Liver (tissue), 9 donors: Measurements from ENCODE around the gene PPP2R5C. TPM values are rescaled to one million over a fixed set of nuclear protein-coding genes. Genes with fewer than 3 reads are reported as not detected.

Experiments used
- DNase-seq: peaks from one replicate; pipeline ENCODE4 v3.0.0-alpha.2; 2017; ENCODE audit warnings: low spot score
- H3K27ac ChIP-seq, 2 donors: one replicate each; pipeline ENCODE4 v1.7.0; 2013; ENCODE audit warnings: inconsistent platforms in 2 of 2, low read length in 2 of 2, control low read depth in 1 of 2, low read depth in 1 of 2, mild to moderate bottlenecking in 1 of 2
- H3K27me3 ChIP-seq, 4 donors: one replicate each; pipeline versions ENCODE4 v1.6.1 to v1.7.0; 2013; ENCODE audit warnings: low read length in 3 of 4, inconsistent platforms in 1 of 4, mild to moderate bottlenecking in 1 of 4, moderate library complexity in 1 of 4; ENCODE audit not compliant: control insufficient read depth in 4 of 4, insufficient read depth in 4 of 4
- H3K36me3 ChIP-seq, 4 donors: one replicate each; pipeline versions ENCODE4 v1.6.1 to v1.7.0; 2013; ENCODE audit warnings: low read length in 3 of 4, mild to moderate bottlenecking in 3 of 4, low read depth in 1 of 4, moderate library complexity in 1 of 4; ENCODE audit not compliant: control insufficient read depth in 4 of 4, insufficient read depth in 3 of 4
- H3K4me1 ChIP-seq, 4 donors: one replicate each; pipeline versions ENCODE4 v1.6.1 to v1.7.0; 2013; ENCODE audit warnings: low read length in 3 of 4, mild to moderate bottlenecking in 3 of 4, moderate library complexity in 1 of 4; ENCODE audit not compliant: control insufficient read depth in 4 of 4, insufficient read depth in 4 of 4
- H3K4me3 ChIP-seq, 3 donors: one replicate each; pipeline versions ENCODE4 v1.6.1 to v1.7.0; 2013; ENCODE audit warnings: low read length in 3 of 3, control low read depth in 1 of 3, low read depth in 1 of 3, mild to moderate bottlenecking in 1 of 3
- H3K9ac ChIP-seq, 2 donors: one replicate each; pipeline ENCODE4 v1.7.0; 2013; ENCODE audit warnings: low read length in 2 of 2, mild to moderate bottlenecking in 2 of 2, moderate library complexity in 2 of 2, control low read depth in 1 of 2, low read depth in 1 of 2
- H3K9me3 ChIP-seq, 4 donors: one replicate each; pipeline versions ENCODE4 v1.6.1 to v1.7.0; 2013; ENCODE audit warnings: low read length in 3 of 4; ENCODE audit not compliant: control insufficient read depth in 4 of 4
- EGR1 ChIP-seq, 2 donors: IDR thresholded peaks; 2 replicates each; pipeline ENCODE4 v1.6.1; 2016 to 2018; ENCODE audit warnings: antibody characterized with exemption in 2 of 2, low read depth in 2 of 2
- FOXA1 ChIP-seq: IDR thresholded peaks from 2 replicates; pipeline ENCODE4 v1.6.1; 2016; ENCODE audit warnings: antibody characterized with exemption
- FOXA2 ChIP-seq: IDR thresholded peaks from 2 replicates; pipeline ENCODE4 v1.6.1; 2016; ENCODE audit warnings: antibody characterized with exemption
- GABPA ChIP-seq, 2 donors: IDR thresholded peaks in 1 of 2; conservative IDR thresholded peaks in 1 of 2; 2 replicates each; pipeline ENCODE4 v1.6.1; 2016; ENCODE audit warnings: antibody characterized with exemption in 2 of 2, mild to moderate bottlenecking in 1 of 2, moderate library complexity in 1 of 2
- HNF4A ChIP-seq, 2 donors: conservative IDR thresholded peaks; 2 replicates each; pipeline ENCODE4 v1.6.1; 2016; ENCODE audit warnings: antibody characterized with exemption in 2 of 2, mild to moderate bottlenecking in 2 of 2
- HNF4G ChIP-seq: IDR thresholded peaks from 2 replicates; pipeline ENCODE4 v1.6.1; 2016; ENCODE audit warnings: antibody characterized with exemption
- JUND ChIP-seq, 2 donors: IDR thresholded peaks; 2 replicates each; pipeline ENCODE4 v1.6.1; 2016; ENCODE audit warnings: antibody characterized with exemption in 2 of 2
- NR2F2 ChIP-seq: IDR thresholded peaks from 2 replicates; pipeline ENCODE4 v1.6.1; 2016; ENCODE audit warnings: antibody characterized with exemption
- RAD21 ChIP-seq, 2 donors: IDR thresholded peaks; 2 replicates each; pipeline ENCODE4 v1.6.1; 2016; ENCODE audit warnings: antibody characterized with exemption in 2 of 2, mild to moderate bottlenecking in 2 of 2
- RXRA ChIP-seq, 2 donors: IDR thresholded peaks; 2 replicates each; pipeline ENCODE4 v1.6.1; 2017 to 2018; ENCODE audit warnings: antibody characterized with exemption in 2 of 2, mild to moderate bottlenecking in 1 of 2
- SP1 ChIP-seq: IDR thresholded peaks from 2 replicates; pipeline ENCODE4 v1.6.1; 2018; ENCODE audit warnings: antibody characterized with exemption, mild to moderate bottlenecking
- TAF1 ChIP-seq: conservative IDR thresholded peaks from 2 replicates; pipeline ENCODE4 v1.6.1; 2016; ENCODE audit warnings: antibody characterized with exemption, mild to moderate bottlenecking
- YY1 ChIP-seq: IDR thresholded peaks from 2 replicates; pipeline ENCODE4 v1.6.1; 2016; ENCODE audit warnings: antibody characterized with exemption, mild to moderate bottlenecking
- WGBS: extraction: QIAGEN DNeasy Blood & Tissue Kit; methylation state at CpG from one replicate; pipeline ENCODE4 v1.1.7; 2013; 5-methylcytosine and 5-hydroxymethylcytosine counted together
- polyA plus RNA-seq, 2 donors: library from polyadenylated mRNA; stranded (reverse) in 1 of 2; unstranded in 1 of 2; fragments of 200-250 nt in 1 of 2; fragments of >200 nt in 1 of 2; fragmentation: Nextera tagmentation in 1 of 2; extraction: Ambion mirVana in 1 of 2; gene quantifications; one replicate each; pipeline versions ENCODE4 v1.2.1 to v1.2.3, GENCODE V29; 2013 to 2015
- total RNA-seq, 2 donors: library from RNA; depleted of rRNA; stranded (reverse); fragments of >200 nt; gene quantifications; one replicate each; pipeline ENCODE4 v1.2.3, GENCODE V29; 2014
- TF ChIP-seq, protein P1 (sequence below): IDR thresholded peaks from 2 replicates; pipeline ENCODE4 v1.6.1; 2016; ENCODE audit warnings: antibody characterized with exemption
- TF ChIP-seq, protein P2 (sequence below): fragments of 150-350 bp; IDR thresholded peaks from 2 replicates; pipeline ENCODE4 v1.5.1; 2017; ENCODE audit warnings: improper control_type of control experiment, low read depth, low read length; ENCODE audit not compliant: missing input control
- TF ChIP-seq, protein P3 (sequence below): IDR thresholded peaks from 2 replicates; pipeline ENCODE4 v1.6.1; 2016; ENCODE audit warnings: antibody characterized with exemption
- TF ChIP-seq, protein P4 (sequence below): IDR thresholded peaks from 2 replicates; pipeline ENCODE4 v1.6.1; 2016; ENCODE audit warnings: antibody characterized with exemption
- TF ChIP-seq, protein P5 (sequence below): IDR thresholded peaks from 2 replicates; pipeline ENCODE4 v1.6.1; 2016; ENCODE audit warnings: antibody characterized with exemption, mild to moderate bottlenecking
- donor health status: healthy.
- donor health status: healthy.
- donor health status: healthy.
- donor health status: healthy.
- donor health status: healthy.

Gene PPP2R5C
- total and polyA plus RNA-seq, 4 donors: 33.5 to 52.3 (median 43.9) TPM

DNA sequence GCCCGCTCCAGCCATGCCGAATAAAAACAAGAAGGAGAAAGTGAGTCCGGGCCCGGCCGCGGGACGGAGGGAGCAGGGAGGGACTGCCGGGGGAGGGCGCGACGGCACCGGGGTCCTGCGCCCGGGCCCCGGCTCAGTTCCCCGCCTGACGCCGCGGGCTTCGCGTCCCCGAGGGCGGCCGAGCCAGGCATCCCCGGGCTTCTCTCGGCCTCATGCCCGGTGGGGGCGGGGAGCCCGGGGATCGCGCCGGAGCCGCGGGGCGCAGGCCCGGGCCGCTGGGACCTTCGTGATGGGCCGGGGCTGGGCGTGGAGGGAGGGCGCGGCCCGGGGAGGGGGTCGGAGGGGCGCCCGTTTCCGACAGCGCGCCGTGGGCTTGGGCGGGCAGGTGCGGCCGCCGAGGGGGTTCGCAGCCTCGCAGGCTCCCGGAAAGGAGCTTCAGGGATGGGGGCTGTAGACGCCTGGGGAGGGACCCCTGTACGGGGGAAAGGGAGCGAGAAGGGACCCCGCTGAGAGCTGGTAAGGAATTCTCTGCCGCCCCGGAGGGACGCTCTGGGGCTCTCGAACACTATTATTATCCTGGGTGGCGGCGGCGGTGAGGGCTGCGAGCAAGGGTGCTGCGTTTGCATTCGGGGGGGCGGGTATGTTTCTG lies 496 bp downstream of the PPP2R5C start:
- H3K4me3 ChIP-seq: peak overlapping the region; percentile 62 to 72 (median 65)
- no peaks in the 10 kb centered on the region for H3K9me3 ChIP-seq
- DNase-seq: peak; percentile 43
- TF ChIP-seq TAF1 (no peak), GABPA (IDR thresholded peaks at IDR 0.05 in 1 of 2, conservative IDR thresholded peaks at IDR 0.05 in 1 of 2) (no peak), JUND (IDR thresholded peaks at IDR 0.05) (no peak), HNF4G (no peak), FOXA1 (no peak), RAD21 (IDR thresholded peaks at IDR 0.05) (no peak), NR2F2 (no peak), YY1 (no peak), RXRA (IDR thresholded peaks at IDR 0.05) (no peak), HNF4A (conservative IDR thresholded peaks at IDR 0.05) (no peak), EGR1 (IDR thresholded peaks at IDR 0.05; ENCODE audit: low read depth in 2 of 2) (no peak), FOXA2 (no peak), SP1 (no peak)
- TF ChIP-seq, protein P1, sequence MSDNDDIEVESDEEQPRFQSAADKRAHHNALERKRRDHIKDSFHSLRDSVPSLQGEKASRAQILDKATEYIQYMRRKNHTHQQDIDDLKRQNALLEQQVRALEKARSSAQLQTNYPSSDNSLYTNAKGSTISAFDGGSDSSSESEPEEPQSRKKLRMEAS: no peak
- TF ChIP-seq, protein P2, sequence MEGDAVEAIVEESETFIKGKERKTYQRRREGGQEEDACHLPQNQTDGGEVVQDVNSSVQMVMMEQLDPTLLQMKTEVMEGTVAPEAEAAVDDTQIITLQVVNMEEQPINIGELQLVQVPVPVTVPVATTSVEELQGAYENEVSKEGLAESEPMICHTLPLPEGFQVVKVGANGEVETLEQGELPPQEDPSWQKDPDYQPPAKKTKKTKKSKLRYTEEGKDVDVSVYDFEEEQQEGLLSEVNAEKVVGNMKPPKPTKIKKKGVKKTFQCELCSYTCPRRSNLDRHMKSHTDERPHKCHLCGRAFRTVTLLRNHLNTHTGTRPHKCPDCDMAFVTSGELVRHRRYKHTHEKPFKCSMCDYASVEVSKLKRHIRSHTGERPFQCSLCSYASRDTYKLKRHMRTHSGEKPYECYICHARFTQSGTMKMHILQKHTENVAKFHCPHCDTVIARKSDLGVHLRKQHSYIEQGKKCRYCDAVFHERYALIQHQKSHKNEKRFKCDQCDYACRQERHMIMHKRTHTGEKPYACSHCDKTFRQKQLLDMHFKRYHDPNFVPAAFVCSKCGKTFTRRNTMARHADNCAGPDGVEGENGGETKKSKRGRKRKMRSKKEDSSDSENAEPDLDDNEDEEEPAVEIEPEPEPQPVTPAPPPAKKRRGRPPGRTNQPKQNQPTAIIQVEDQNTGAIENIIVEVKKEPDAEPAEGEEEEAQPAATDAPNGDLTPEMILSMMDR: no peak
- TF ChIP-seq, protein P3, sequence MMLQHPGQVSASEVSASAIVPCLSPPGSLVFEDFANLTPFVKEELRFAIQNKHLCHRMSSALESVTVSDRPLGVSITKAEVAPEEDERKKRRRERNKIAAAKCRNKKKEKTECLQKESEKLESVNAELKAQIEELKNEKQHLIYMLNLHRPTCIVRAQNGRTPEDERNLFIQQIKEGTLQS: no peak
- TF ChIP-seq, protein P4, sequence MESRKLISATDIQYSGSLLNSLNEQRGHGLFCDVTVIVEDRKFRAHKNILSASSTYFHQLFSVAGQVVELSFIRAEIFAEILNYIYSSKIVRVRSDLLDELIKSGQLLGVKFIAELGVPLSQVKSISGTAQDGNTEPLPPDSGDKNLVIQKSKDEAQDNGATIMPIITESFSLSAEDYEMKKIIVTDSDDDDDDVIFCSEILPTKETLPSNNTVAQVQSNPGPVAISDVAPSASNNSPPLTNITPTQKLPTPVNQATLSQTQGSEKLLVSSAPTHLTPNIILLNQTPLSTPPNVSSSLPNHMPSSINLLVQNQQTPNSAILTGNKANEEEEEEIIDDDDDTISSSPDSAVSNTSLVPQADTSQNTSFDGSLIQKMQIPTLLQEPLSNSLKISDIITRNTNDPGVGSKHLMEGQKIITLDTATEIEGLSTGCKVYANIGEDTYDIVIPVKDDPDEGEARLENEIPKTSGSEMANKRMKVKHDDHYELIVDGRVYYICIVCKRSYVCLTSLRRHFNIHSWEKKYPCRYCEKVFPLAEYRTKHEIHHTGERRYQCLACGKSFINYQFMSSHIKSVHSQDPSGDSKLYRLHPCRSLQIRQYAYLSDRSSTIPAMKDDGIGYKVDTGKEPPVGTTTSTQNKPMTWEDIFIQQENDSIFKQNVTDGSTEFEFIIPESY: no peak
- TF ChIP-seq, protein P5, sequence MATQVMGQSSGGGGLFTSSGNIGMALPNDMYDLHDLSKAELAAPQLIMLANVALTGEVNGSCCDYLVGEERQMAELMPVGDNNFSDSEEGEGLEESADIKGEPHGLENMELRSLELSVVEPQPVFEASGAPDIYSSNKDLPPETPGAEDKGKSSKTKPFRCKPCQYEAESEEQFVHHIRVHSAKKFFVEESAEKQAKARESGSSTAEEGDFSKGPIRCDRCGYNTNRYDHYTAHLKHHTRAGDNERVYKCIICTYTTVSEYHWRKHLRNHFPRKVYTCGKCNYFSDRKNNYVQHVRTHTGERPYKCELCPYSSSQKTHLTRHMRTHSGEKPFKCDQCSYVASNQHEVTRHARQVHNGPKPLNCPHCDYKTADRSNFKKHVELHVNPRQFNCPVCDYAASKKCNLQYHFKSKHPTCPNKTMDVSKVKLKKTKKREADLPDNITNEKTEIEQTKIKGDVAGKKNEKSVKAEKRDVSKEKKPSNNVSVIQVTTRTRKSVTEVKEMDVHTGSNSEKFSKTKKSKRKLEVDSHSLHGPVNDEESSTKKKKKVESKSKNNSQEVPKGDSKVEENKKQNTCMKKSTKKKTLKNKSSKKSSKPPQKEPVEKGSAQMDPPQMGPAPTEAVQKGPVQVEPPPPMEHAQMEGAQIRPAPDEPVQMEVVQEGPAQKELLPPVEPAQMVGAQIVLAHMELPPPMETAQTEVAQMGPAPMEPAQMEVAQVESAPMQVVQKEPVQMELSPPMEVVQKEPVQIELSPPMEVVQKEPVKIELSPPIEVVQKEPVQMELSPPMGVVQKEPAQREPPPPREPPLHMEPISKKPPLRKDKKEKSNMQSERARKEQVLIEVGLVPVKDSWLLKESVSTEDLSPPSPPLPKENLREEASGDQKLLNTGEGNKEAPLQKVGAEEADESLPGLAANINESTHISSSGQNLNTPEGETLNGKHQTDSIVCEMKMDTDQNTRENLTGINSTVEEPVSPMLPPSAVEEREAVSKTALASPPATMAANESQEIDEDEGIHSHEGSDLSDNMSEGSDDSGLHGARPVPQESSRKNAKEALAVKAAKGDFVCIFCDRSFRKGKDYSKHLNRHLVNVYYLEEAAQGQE: no peak
- under 1% methylated on average over 72 of the region's 72 CpGs for WGBS
- H3K9ac ChIP-seq: peak overlapping the region; percentile 10 to 63
- no peaks in the 10 kb centered on the region for H3K27me3 ChIP-seq
- H3K4me1 ChIP-seq: peaks cover 0 to 19% (median 8%) of the 10 kb centered on the region in 4 donors
- peaks cover 0 to 4% (median 1%) of the 10 kb centered on the region in 4 donors for H3K36me3 ChIP-seq
- peak overlapping the region; percentile 40 to 62 for H3K27ac ChIP-seq
